ENCODE data around the gene CHAC1.

CHAC1 gene

DNA sequence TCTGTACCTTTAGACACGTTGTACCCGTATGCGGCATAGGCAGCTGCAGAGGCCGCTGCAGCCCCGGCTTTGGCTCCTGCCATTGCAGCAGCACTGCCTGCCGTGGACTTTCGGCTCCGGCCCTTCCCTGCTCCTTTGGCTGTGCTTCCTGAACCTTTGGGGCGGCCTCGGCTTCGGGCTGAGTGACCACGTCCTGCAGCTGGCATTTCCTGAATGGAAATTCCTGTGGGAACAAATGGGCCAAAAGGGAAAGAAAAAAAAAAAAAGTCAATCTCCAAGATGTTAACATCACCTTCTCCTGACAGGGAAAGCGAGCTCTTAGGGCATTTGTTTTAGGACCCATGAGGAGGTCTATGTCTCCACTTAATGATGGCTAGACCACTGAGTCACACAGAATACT, 29.6 kb downstream of the CHAC1 start:
- no peak overlapping the region for H3K4me3 ChIP-seq (IDR thresholded peaks at IDR 0.05; ENCODE audit: insufficient read depth, low read depth, low read length)
- H3K79me2 ChIP-seq (ENCODE audit: insufficient read depth, low read depth), result no peaks in the 10 kb centered on the region
- H4K20me1 ChIP-seq (ENCODE audit: insufficient read depth), result no peaks in the 10 kb centered on the region
- H3K27me3 ChIP-seq (ENCODE audit: insufficient read depth, low read depth), result no peaks in the 10 kb centered on the region
- no peaks in the 10 kb centered on the region for H3K4me1 ChIP-seq (ENCODE audit: low read depth, poor library complexity, severe bottlenecking)
- TF ChIP-seq, protein P1, sequence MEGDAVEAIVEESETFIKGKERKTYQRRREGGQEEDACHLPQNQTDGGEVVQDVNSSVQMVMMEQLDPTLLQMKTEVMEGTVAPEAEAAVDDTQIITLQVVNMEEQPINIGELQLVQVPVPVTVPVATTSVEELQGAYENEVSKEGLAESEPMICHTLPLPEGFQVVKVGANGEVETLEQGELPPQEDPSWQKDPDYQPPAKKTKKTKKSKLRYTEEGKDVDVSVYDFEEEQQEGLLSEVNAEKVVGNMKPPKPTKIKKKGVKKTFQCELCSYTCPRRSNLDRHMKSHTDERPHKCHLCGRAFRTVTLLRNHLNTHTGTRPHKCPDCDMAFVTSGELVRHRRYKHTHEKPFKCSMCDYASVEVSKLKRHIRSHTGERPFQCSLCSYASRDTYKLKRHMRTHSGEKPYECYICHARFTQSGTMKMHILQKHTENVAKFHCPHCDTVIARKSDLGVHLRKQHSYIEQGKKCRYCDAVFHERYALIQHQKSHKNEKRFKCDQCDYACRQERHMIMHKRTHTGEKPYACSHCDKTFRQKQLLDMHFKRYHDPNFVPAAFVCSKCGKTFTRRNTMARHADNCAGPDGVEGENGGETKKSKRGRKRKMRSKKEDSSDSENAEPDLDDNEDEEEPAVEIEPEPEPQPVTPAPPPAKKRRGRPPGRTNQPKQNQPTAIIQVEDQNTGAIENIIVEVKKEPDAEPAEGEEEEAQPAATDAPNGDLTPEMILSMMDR (conservative IDR thresholded peaks at IDR 0.05; ENCODE audit: low read depth, low read length), result no peak
- no peak overlapping the region for H3K27ac ChIP-seq
- H3K9ac ChIP-seq, result no peak overlapping the region
- H3K4me2 ChIP-seq, result no peak overlapping the region
- H2AFZ ChIP-seq (ENCODE audit: low read depth), result no peak overlapping the region
- peaks cover 13% of the 10 kb centered on the region; the same call in 1 of the 2 replicates for H3K36me3 ChIP-seq (ENCODE audit: insufficient read depth)

DNA sequence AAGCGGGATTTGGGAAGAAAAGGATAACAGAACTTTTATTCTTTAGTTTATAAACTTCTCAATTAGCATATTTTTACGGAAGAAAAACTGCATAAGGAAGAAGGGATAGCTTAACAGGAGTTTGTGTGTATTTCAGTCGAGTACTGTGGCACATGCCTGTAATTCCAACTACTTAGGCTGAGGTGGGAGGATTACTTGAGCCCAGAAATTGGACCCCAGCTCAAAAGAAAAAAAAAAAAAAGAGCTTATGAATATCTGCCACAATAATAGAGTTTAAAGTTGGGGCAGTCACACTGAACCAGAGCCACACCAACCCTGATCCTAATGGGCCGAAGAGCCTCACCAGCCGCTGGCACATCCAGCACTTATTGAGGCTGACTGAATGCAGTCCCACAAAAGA, 31.1 kb downstream of the CHAC1 start:
- no peak overlapping the region for H3K27ac ChIP-seq
- H3K4me2 ChIP-seq, result no peak overlapping the region
- H3K27me3 ChIP-seq (ENCODE audit: insufficient read depth, low read depth), result no peaks in the 10 kb centered on the region
- H3K4me1 ChIP-seq (ENCODE audit: low read depth, poor library complexity, severe bottlenecking), result no peaks in the 10 kb centered on the region
- no peak overlapping the region for H2AFZ ChIP-seq (ENCODE audit: low read depth)
- peaks cover 10% of the 10 kb centered on the region; the same call in 1 of the 2 replicates for H3K36me3 ChIP-seq (ENCODE audit: insufficient read depth)
- H3K79me2 ChIP-seq (ENCODE audit: insufficient read depth, low read depth), result no peaks in the 10 kb centered on the region
- no peak overlapping the region for H3K9ac ChIP-seq
- TF ChIP-seq, protein P1 (conservative IDR thresholded peaks at IDR 0.05; ENCODE audit: low read depth, low read length), result no peak
- H3K4me3 ChIP-seq (IDR thresholded peaks at IDR 0.05; ENCODE audit: insufficient read depth, low read depth, low read length), result no peak overlapping the region
- no peaks in the 10 kb centered on the region for H4K20me1 ChIP-seq (ENCODE audit: insufficient read depth)

DNA sequence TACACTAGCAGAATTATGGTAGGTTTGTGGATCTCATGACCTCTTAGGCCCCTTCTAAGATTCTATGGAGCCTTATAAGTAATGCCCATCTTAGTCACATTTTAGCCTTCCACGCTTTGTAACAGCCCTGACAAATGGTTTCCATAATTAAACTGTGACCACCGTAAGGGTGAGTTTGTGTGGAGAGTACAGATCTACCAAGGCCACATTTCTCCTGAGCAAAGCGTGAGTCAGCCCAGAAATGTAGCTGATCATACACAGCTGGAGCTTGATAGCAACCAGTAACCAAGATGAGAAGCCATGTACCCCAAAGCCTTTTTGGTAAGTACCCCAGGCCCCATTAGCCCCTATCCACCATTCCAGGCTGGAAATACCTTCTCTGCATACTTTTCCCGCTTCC, 31.7 kb downstream of the CHAC1 start:
- TF ChIP-seq, protein P1 (conservative IDR thresholded peaks at IDR 0.05; ENCODE audit: low read depth, low read length), result no peak
- Histone ChIP-seq H3K4me3 (IDR thresholded peaks at IDR 0.05; ENCODE audit: insufficient read depth, low read depth, low read length) (no peak overlapping the region), H3K27ac (no peak overlapping the region), H3K27me3 (ENCODE audit: insufficient read depth, low read depth) (no peaks in the 10 kb centered on the region), H3K79me2 (ENCODE audit: insufficient read depth, low read depth) (no peaks in the 10 kb centered on the region), H3K9ac (no peak overlapping the region), H2AFZ (ENCODE audit: low read depth) (no peak overlapping the region), H4K20me1 (ENCODE audit: insufficient read depth) (no peaks in the 10 kb centered on the region), H3K4me2 (no peak overlapping the region), H3K36me3 (ENCODE audit: insufficient read depth) (peaks cover 10% of the 10 kb centered on the region; the same call in 1 of the 2 replicates), H3K4me1 (ENCODE audit: low read depth, poor library complexity, severe bottlenecking) (no peaks in the 10 kb centered on the region)

DNA sequence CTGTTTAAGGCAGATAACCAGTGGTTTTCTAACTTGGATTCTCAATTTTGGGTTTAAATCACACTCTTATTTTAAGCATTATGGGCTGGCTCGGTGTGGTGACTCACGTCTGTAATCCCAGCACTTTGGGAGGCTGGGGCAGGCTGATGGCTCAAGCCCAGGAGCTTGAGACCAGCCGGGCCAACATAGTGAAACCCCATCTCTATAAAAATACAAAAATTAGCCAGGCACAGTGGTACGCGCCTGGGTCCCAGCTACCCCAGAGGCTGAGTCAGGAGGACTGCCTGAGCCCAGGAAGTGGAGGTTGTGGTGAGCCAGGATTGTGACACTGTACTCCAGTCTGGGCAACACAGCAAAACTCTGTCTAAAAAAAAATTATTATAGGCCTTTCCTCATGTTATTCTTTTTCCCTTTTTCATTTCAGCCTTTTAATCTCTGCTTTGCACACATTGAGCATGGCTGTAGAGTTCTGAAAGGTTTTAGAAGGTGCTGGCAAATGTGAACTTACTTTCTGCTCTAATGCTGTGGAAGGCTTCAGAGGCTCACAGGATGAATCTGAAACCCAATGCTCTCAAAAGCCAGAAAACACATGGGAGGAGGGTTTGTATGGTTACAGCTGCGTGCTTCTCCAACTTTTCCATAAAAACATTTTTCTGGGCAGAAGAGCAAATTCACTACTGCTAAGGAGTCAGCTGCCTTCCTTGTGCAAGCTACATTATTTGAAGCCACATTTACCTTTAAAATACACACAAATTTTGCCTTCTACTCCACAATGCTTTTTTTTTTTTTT, 32.5 kb downstream of the CHAC1 start:
- Histone ChIP-seq H3K4me2 (no peak overlapping the region), H4K20me1 (ENCODE audit: insufficient read depth) (no peaks in the 10 kb centered on the region), H3K27me3 (ENCODE audit: insufficient read depth, low read depth) (no peaks in the 10 kb centered on the region), H3K27ac (no peak overlapping the region), H3K9ac (no peak overlapping the region), H2AFZ (ENCODE audit: low read depth) (no peak overlapping the region), H3K36me3 (ENCODE audit: insufficient read depth) (peaks cover 10% of the 10 kb centered on the region; the same call in 1 of the 2 replicates), H3K4me1 (ENCODE audit: low read depth, poor library complexity, severe bottlenecking) (peaks cover 4% of the 10 kb centered on the region), H3K79me2 (ENCODE audit: insufficient read depth, low read depth) (no peaks in the 10 kb centered on the region), H3K4me3 (IDR thresholded peaks at IDR 0.05; ENCODE audit: insufficient read depth, low read depth, low read length) (no peak overlapping the region)
- TF ChIP-seq, protein P1 (conservative IDR thresholded peaks at IDR 0.05; ENCODE audit: low read depth, low read length), result no peak

Measured in KMS-11 (cell line).